GM11168 (cell line): ENCODE measurements around the gene CPM.
"Not testable (repeated sequence)": the region's sequence is repeated elsewhere in the genome, so short reads cannot be mapped to it uniquely, and the experiment has no call there.

Experiments
- in situ Hi-C: fragments of 300-500 bp; cut with MboI; formaldehyde crosslinking; loops from one replicate; pipeline ENCODE4 v1.12.0; 2022; ENCODE audit warnings: low sequenced_read_pairs; ENCODE audit not compliant: unreplicated experiment

The CPM gene

GRCh38 chr12:68855771-68856170 lies 77.2 kb downstream of the CPM start:
- in situ Hi-C loops = loop anchor here (5.0 kb wide), 1 partner anchor 217 kb away; no protein-coding TSS in a partner anchor

DNA sequence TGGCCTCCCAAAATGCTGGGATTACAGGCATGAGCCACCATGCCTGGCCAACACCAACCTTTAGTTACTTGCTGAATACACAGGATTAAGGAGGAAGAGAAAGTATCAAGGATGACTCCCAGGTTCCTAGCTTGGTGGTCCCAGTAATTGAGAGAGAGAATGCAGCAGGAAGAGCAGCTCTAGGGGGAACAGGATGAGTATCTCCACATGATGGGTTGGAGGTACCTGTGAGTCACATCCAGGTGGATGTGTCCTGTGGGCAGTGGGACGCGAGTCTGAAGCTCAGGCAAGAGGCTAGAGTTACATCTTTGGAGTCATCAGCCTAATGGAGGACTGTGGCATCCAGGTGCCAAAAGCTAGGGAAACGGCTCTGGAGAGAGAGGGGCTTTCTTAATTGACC lies 77.9 kb downstream of the CPM start:
- in situ Hi-C loops = loop anchor here (5.0 kb wide), 1 partner anchor 217 kb away; no protein-coding TSS in a partner anchor

GRCh38 chr12:68854554-68854953 lies 78.4 kb downstream of the CPM start:
- in situ Hi-C loops = no loop called here

DNA sequence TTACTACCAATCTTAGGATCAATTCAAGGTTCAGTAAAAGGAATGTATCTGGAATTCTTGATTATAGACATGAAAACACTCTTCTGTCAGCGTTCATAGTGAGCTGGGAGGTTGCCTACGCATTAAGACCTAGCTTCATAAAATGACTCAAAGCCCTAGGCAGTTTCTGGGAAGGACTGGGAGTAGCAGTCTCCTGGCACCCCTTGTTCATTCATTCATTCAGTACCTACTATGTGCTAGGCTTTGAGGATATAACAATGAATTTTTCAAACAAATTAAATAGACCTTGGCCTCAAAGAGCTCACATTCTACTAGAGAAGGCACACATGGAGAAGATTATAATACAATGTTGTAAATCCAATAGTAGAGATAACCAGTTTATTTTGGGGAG lies 78.9 kb downstream of the CPM start:
- in situ Hi-C loops = no loop called here

DNA sequence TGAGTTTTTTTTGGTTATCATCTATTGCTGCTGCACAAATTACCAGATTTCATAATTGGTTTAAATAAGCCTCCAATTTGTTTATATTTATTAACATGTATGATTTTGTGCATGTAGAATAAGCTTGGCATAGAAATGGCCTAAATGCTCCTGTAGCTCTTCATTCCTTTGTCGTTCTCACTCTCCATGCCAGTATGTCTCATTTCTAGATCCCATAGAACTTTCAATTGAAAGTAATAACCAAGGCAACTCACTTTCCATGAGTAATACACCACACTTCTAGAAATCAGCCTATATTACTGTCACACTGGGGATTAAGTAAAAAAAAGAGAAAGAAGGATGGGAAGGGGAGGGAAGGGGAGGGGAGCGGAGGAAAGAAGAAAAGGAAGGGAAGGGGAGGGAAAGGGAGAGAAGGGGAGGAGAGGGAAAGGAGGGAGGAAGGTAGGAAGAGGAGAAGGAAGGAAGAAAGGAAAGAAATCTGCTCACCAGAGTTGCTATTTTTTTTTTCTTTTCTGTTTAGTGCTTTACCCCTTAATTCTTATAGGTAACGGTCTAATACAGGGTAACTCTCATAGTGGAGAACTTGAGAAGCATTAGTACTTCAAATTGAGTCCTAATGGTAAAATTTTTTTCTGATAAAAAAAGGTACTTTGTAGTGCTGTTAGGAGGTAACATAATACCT lies 79.4 kb downstream of the CPM start:
- in situ Hi-C loops = no loop called here

DNA sequence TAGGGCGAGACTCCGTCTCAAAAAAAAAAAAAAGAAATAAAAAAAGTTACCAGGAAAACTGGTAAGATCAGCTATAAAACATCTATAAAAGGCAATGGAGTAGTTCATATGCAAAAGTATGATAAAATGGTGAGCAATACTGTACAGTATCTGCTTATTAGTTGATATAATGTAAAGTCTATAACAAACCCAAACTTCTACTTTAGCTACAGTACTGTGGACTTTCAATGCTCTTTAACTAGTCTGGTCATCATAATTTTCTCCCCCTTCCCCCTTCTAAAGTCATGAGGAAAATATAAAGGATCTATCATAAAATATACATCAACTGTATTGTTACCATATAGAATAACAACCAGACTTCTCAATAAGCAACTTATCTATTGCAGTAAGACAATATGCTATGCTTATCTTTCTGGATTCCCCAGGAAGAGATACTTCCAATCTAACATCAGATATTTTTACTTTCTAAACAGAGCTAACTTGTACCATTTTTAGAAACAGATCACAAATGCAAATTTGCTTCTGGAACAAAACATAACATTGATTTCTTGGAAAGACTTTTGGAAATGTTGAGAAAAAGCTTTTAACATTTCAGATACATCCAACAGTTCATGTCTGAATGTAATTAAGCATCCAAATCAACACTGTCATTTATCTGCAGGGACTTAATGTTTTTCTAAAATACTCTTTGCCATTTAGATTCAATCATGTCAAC lies 81.2 kb downstream of the CPM start:
- in situ Hi-C loops = no loop called here

GRCh38 chr12:68850390-68850789 lies 82.6 kb downstream of the CPM start:
- in situ Hi-C loops = no loop called here

DNA sequence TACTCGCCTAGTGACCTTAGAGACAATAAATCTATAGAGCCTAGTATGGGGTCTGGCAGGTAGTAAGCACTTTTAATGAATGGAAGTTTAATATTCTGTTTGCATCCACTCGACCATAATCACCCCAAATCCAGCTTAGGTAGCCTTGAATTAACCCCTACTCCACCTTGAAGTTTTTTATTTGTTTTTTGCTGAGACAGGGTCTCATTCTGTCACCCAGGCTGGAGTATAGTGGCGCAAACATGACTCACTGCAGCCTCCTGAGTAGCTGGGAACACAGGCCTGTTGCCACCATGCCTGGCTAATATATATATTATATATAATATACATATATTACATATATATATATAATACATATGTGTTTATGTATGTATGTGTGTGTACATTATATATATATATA lies 86.2 kb downstream of the CPM start:
- in situ Hi-C loops = no loop called here

DNA sequence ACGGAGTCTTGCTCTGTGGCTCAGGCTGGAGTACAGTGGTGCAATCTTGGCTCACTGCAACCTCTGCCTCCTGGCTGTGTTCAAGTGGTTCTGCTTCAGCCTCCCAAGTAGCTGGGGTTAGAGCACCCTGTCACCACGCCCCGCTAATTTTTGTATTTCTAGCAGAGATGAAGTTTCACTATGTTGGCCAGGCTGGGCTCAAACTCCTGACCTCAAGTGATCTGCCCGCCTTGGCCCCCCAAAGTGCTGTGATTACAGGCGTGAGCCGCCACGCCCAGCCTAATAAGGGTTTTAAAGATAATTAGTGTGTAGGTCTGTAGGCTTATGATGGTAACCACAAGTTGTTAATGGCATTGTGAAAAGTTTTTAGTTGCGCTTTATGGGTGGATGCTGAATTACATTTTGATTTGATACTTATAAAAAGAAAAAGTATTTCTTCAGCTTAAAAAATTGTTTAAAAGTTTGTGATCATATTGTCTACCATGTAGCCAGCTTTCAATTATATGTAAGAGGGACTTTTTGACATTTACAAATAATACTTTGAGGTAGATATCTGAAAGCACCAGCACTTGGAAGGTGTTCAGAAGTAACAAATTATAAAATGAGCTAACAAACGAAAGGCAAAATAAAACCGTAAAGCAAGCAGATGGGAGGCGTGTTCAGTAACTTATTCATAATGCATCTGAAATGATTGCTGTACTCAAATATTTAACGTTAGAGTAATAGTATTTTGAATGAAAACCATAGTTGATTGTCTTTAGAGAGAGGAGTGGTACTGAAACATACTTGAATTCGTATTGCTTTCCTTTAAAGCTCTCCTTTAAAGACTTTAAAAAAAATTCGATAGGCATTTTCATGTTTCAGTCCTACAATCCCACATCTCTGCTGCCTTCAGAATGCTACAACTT lies 87.9 kb downstream of the CPM start:
- in situ Hi-C loops = no loop called here

DNA sequence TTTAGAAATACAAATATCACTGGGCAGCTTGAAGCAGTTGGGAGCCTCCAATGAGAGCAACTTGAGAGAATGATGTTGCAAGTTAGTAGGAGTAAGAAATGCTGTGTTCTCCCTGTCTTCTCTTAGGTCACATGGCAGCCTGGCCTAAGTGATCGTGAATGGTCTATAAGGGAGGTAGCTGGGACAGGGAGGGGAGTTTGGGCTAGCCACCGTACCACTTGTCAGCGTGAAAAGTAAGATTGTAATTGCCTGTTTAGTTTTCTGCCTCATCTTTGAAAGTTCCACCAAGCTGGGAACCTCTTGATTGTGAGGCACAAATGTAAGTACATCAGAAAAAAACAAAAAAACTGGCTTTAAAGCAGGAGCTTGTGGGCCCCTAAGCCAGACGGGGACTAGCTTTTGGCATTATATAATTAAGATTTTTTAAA lies 88.6 kb downstream of the CPM start:
- in situ Hi-C loops = no loop called here

DNA sequence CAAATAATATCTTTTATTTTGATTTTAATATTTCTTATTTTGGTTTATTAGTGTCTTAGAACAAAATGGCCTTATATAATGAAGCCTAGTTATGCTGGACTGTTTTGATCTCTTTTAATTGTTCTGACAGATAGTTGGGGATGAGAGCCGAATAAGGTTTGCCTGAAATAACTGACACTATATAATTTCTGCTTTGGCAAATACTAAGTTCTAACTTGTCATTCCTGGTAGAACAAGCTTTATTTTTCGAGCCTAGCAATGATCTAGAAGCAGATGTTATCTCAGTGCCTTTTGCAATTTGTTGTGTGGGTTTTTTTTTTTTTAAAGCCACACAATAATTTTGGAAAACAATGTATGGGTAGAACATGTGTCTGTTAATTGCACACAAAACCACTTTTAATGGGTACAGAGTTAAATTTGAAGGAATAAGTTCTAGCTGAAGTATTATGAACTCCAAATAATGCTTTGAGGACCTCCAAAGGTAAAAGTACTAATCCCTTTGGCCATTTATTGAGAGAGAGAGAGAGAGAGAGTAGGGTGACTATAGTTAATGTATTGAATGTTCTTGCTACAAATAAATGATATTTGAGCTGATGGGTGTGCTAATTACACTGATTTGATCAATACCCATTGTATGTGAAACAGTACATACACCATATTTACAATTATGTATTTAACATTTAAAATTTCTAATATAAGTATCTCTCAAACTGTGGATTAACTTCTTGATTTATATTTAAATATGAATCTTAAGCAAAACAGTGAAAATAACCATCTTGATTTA lies 90.0 kb downstream of the CPM start:
- in situ Hi-C loops = no loop called here

GRCh38 chr12:68842123-68842522 lies 90.8 kb downstream of the CPM start:
- in situ Hi-C loops = no loop called here

- in situ Hi-C loops = no loop called here
These were observed 91.3 kb downstream of the CPM start for GRCh38 chr12:68841717-68842116.

GRCh38 chr12:68841175-68841574 lies 91.8 kb downstream of the CPM start:
- in situ Hi-C loops = not testable (repeated sequence)

DNA sequence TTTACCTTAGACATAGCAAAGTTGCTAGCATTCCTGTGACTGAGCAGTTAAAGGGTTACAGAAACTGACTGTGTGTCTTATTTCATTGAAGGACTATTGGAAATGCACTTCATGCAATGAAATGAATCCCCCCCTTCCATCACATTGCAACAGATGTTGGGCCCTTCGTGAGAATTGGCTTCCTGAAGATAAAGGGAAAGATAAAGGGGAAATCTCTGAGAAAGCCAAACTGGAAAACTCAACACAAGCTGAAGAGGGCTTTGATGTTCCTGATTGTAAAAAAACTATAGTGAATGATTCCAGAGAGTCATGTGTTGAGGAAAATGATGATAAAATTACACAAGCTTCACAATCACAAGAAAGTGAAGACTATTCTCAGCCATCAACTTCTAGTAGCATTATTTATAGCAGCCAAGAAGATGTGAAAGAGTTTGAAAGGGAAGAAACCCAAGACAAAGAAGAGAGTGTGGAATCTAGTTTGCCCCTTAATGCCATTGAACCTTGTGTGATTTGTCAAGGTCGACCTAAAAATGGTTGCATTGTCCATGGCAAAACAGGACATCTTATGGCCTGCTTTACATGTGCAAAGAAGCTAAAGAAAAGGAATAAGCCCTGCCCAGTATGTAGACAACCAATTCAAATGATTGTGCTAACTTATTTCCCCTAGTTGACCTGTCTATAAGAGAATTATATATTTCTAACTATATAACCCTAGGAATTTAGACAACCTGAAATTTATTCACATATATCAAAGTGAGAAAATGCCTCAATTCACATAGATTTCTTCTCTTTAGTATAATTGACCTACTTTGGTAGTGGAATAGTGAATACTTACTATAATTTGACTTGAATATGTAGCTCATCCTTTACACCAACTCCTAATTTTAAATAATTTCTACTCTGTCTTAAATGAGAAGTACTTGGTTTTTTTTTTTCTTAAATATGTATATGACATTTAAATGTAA lies 93.5 kb downstream of the CPM start:
- in situ Hi-C loops = no loop called here

DNA sequence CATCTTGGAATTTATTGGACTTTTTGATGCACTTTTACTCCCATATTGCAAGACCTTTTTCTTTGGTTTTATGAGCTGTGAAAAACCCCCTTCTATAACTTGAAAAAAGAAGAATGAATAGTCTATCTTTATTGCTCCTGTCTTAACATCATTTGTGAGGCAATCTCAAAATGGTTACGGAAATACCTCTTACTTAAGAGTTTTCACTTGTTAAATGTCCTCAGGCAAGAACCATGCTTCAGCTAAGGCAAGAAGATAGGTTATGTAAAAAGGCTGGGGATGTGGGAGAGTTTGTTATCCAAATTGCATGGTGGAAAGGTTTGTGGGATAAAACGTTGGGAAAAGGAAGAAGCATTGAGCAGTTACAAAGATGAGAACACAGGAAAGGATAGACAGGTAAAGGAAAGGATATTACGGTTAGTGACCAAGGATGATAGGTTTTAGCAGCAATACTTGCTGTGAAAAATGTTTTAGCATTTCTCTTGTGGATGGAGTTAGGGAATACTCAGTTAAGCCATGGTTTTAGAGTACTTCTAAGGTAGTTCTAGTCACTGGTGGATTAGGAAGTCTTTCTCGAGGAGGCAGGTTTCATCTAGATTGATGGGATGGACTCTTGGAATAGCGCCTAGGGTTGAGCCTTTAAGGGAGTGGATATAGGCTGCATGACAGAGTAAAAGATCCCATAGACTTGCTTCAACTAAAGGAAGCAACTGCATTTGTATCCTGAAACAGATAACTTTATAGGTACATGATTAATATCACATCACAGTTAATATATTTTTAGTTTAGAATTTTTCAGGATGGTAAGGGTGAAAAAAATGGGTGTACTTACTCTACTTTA lies 94.7 kb downstream of the CPM start:
- in situ Hi-C loops = no loop called here

DNA sequence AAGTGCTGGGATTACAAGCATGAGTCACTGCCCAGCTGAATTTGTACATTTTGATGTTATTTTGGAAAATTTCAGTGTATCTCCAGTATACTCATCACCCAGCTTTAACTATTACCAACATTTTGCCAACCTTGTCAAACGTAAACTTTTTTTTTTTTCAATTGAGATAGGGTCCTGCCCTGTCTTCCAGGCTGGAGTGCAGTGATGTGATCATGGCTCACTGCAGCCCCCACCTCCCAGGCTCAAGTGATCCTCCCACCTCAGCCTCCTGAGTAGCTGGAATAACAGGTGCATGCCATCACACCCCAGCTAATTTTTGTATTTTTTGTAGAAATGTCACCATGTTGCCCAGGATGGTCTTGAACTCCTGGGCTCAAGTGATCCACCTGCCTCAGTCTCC lies 95.8 kb downstream of the CPM start:
- in situ Hi-C loops = no loop called here

GRCh38 chr12:68835333-68835908 lies 97.5 kb downstream of the CPM start:
- in situ Hi-C loops = no loop called here
